Measurements from ENCODE around the gene IFI30. TPM values are rescaled to one million over a fixed set of nuclear protein-coding genes. Genes with fewer than 3 reads are reported as not detected.

IFI30 gene
- total and polyA plus RNA-seq, 2 donors (not counting 1 experiment from before 2014, with no cell fraction given): 8.8 to 50.9 TPM

DNA sequence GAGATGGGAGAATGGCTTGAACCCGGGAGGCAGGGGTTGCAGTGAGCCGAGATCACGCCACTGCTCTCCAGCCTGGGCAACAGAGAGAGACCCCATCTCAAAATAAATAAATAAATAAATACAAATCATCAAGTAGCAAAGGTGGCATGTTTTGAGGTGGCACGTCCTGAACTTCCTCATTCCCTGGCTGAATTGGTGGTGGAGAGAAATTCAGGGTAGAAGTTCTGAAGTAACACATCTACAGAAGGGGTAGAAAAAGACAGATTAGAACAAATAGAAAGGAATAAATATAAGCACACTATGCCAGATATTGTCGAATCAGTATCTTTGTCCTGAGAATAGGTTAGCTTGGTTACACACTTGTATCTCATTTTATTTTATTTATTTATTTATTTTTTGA is 6.3 kb downstream of the IFI30 start:
- H3K79me2 ChIP-seq (ENCODE audit: control insufficient read depth, insufficient read depth, low read length): no peaks in the 10 kb centered on the region
- H3K9me3 ChIP-seq (ENCODE audit: control insufficient read depth, insufficient read depth, low read depth, low read length): no peaks in the 10 kb centered on the region

DNA sequence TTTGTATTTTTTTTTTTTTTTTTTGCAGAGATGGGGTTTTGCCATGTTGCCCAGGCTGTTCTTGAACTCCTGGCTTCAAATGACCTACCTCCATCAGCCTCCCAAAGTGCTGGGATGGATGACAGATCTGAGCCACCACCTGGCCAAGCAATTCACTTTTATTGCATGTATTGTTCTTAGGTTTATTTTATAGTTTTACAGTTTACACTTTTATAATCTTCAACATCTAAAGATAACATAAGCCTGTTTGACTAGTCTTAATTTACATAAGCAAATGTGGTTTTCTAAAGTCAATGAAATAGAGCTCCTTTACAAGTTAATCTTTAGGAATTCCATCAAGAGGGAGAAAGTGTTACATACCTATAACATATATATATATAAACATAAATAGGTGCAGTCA is 9.9 kb downstream of the IFI30 start:
- Histone ChIP-seq H3K27ac (ENCODE audit: insufficient read depth, low read length) (no peak overlapping the region), H3K4me1 (ENCODE audit: control insufficient read depth, extremely low read depth, insufficient read depth, low read length) (no peaks in the 10 kb centered on the region)
- TF ChIP-seq, protein P1, sequence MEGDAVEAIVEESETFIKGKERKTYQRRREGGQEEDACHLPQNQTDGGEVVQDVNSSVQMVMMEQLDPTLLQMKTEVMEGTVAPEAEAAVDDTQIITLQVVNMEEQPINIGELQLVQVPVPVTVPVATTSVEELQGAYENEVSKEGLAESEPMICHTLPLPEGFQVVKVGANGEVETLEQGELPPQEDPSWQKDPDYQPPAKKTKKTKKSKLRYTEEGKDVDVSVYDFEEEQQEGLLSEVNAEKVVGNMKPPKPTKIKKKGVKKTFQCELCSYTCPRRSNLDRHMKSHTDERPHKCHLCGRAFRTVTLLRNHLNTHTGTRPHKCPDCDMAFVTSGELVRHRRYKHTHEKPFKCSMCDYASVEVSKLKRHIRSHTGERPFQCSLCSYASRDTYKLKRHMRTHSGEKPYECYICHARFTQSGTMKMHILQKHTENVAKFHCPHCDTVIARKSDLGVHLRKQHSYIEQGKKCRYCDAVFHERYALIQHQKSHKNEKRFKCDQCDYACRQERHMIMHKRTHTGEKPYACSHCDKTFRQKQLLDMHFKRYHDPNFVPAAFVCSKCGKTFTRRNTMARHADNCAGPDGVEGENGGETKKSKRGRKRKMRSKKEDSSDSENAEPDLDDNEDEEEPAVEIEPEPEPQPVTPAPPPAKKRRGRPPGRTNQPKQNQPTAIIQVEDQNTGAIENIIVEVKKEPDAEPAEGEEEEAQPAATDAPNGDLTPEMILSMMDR (conservative IDR thresholded peaks at IDR 0.05 in 1 of 2, IDR thresholded peaks at IDR 0.05 in 1 of 2; ENCODE audit: low read depth in 1 of 2, low read length in 2 of 2): no peak
- no peak for TF ChIP-seq EZH2 (IDR thresholded peaks at IDR 0.05; ENCODE audit: low read length, missing control alignments)

More for the DNA sequence above, 6.3 kb downstream of the IFI30 start:
- no peak for DNase-seq (ENCODE audit: low read depth in 2 of 2)
- TF ChIP-seq, protein P1 (conservative IDR thresholded peaks at IDR 0.05 in 1 of 2, IDR thresholded peaks at IDR 0.05 in 1 of 2; ENCODE audit: low read depth in 1 of 2, low read length in 2 of 2): no peak
- no peak for TF ChIP-seq EZH2 (IDR thresholded peaks at IDR 0.05; ENCODE audit: low read length, missing control alignments)
- H3K9ac ChIP-seq (ENCODE audit: insufficient read depth, low read length): no peak overlapping the region
- H3K4me3 ChIP-seq (replicated peaks in 1 of 4; ENCODE audit: control extremely low read depth in 1 of 4, insufficient read depth in 1 of 4, low read depth in 3 of 4, low read length in 4 of 4): no peak overlapping the region
- H2AFZ ChIP-seq (ENCODE audit: low read length): no peak overlapping the region
- H4K20me1 ChIP-seq (ENCODE audit: control insufficient read depth, extremely low read depth, insufficient read depth, low read length): no peaks in the 10 kb centered on the region
- H3K4me1 ChIP-seq (ENCODE audit: control insufficient read depth, extremely low read depth, insufficient read depth, low read length): no peaks in the 10 kb centered on the region
- no peaks in the 10 kb centered on the region for H3K27me3 ChIP-seq (ENCODE audit: control insufficient read depth, insufficient read depth, low read length)
- no peak overlapping the region for H3K4me2 ChIP-seq (ENCODE audit: extremely low read depth, insufficient read depth, low read length)
- H3K27ac ChIP-seq (ENCODE audit: insufficient read depth, low read length): no peak overlapping the region
- H3K36me3 ChIP-seq (ENCODE audit: control insufficient read depth, insufficient read depth, low read length): no peaks in the 10 kb centered on the region

DNA sequence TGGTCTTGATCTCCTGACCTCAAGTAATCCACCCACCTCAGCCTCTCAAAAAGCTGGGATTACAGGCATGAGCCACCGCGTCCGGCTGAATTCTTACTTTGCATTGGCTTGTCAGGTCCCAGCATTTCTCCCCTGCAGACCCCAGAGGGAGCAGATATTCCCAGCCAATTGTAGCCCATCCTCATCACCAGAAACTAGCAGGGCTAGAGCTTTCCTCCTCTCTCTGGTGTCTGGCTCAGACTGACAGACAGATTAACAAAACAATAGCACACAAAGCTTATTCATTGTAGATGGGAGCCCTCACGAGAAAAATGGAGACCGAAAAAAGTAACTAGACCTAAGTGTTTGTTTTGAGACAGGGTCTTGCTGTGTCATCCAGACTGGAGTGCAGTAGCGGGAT is 11.9 kb downstream of the IFI30 start:
- Histone ChIP-seq H3K27ac (ENCODE audit: insufficient read depth, low read length) (no peak overlapping the region), H3K4me1 (ENCODE audit: control insufficient read depth, extremely low read depth, insufficient read depth, low read length) (no peaks in the 10 kb centered on the region), H3K4me3 (replicated peaks in 1 of 4; ENCODE audit: control extremely low read depth in 1 of 4, insufficient read depth in 1 of 4, low read depth in 3 of 4, low read length in 4 of 4) (no peak overlapping the region), H3K9me3 (ENCODE audit: control insufficient read depth, insufficient read depth, low read depth, low read length) (no peaks in the 10 kb centered on the region), H4K20me1 (ENCODE audit: control insufficient read depth, extremely low read depth, insufficient read depth, low read length) (no peaks in the 10 kb centered on the region), H3K27me3 (ENCODE audit: control insufficient read depth, insufficient read depth, low read length) (no peaks in the 10 kb centered on the region), H3K9ac (ENCODE audit: insufficient read depth, low read length) (no peak overlapping the region), H3K79me2 (ENCODE audit: control insufficient read depth, insufficient read depth, low read length) (no peaks in the 10 kb centered on the region), H3K4me2 (ENCODE audit: extremely low read depth, insufficient read depth, low read length) (no peak overlapping the region), H2AFZ (ENCODE audit: low read length) (no peak overlapping the region), H3K36me3 (ENCODE audit: control insufficient read depth, insufficient read depth, low read length) (no peaks in the 10 kb centered on the region)
- TF ChIP-seq, protein P1 (conservative IDR thresholded peaks at IDR 0.05 in 1 of 2, IDR thresholded peaks at IDR 0.05 in 1 of 2; ENCODE audit: low read depth in 1 of 2, low read length in 2 of 2): no peak
- no peak for TF ChIP-seq EZH2 (IDR thresholded peaks at IDR 0.05; ENCODE audit: low read length, missing control alignments)
- DNase-seq (ENCODE audit: low read depth in 2 of 2): no peak

More for the DNA sequence above, 9.9 kb downstream of the IFI30 start:
- no peaks in the 10 kb centered on the region for H4K20me1 ChIP-seq (ENCODE audit: control insufficient read depth, extremely low read depth, insufficient read depth, low read length)
- no peaks in the 10 kb centered on the region for H3K27me3 ChIP-seq (ENCODE audit: control insufficient read depth, insufficient read depth, low read length)
- no peak overlapping the region for H2AFZ ChIP-seq (ENCODE audit: low read length)
- H3K9ac ChIP-seq (ENCODE audit: insufficient read depth, low read length): no peak overlapping the region
- no peaks in the 10 kb centered on the region for H3K9me3 ChIP-seq (ENCODE audit: control insufficient read depth, insufficient read depth, low read depth, low read length)
- DNase-seq (ENCODE audit: low read depth in 2 of 2): no peak
- H3K36me3 ChIP-seq (ENCODE audit: control insufficient read depth, insufficient read depth, low read length): no peaks in the 10 kb centered on the region
- no peak overlapping the region for H3K4me2 ChIP-seq (ENCODE audit: extremely low read depth, insufficient read depth, low read length)
- H3K79me2 ChIP-seq (ENCODE audit: control insufficient read depth, insufficient read depth, low read length): no peaks in the 10 kb centered on the region
- no peak overlapping the region for H3K4me3 ChIP-seq (replicated peaks in 1 of 4; ENCODE audit: control extremely low read depth in 1 of 4, insufficient read depth in 1 of 4, low read depth in 3 of 4, low read length in 4 of 4)

Data from fibroblast of lung (primary cell).